Activated naive CD4-positive, alpha-beta T cell treated with anti-CD3 and anti-CD28 coated beads for 36 hours (primary cell): ENCODE data around the gene PRDX6. TPM values are rescaled to one million over a fixed set of nuclear protein-coding genes. Genes with fewer than 3 reads are reported as not detected.
"Not testable (repeated sequence)": the region's sequence is repeated elsewhere in the genome, so short reads cannot be mapped to it uniquely, and the experiment has no call there.

ENCODE experiments used
- CTCF ChIA-PET: fragments of 350-600 bp; sonication (Branson Sonifier 250); formaldehyde crosslinking; loops from one replicate; lab custom pipeline; 2021; ENCODE audit warnings: antibody characterized with exemption; lab: Charles Lee
- DNase-seq: peaks from one replicate; pipeline ENCODE4 v3.0.0-alpha.2; 2020
- H3K27ac Mint-ChIP-seq: one replicate; pipeline ENCODE4 v1.8.0; 2021; ENCODE audit warnings: mild to moderate bottlenecking, mixed read lengths
- H3K27me3 Mint-ChIP-seq: one replicate; pipeline ENCODE4 v1.8.0; 2021; ENCODE audit warnings: low read depth, mixed read lengths
- H3K36me3 Mint-ChIP-seq: one replicate; pipeline ENCODE4 v1.8.0; 2021; ENCODE audit warnings: low read depth, mixed read lengths
- H3K4me1 Mint-ChIP-seq: one replicate; pipeline ENCODE4 v1.8.0; 2021; ENCODE audit warnings: low read depth, mixed read lengths
- H3K4me3 Mint-ChIP-seq: one replicate; pipeline ENCODE4 v1.8.0; 2021; ENCODE audit warnings: mild to moderate bottlenecking, moderate library complexity, mixed read lengths
- H3K9me3 Mint-ChIP-seq: one replicate; pipeline ENCODE4 v1.8.0; 2021; ENCODE audit warnings: mixed read lengths
- intact Hi-C: fragments of 100-400 bp; cut with micrococcal nuclease; formaldehyde crosslinking; loops from one replicate; pipeline ENCODE4 v1.15.1; 2023
- total RNA-seq, 2 experiments: library from RNA; stranded (reverse); gene quantifications; one replicate each; pipeline ENCODE4 v1.2.3, GENCODE V29; 2021

Gene PRDX6
- total RNA-seq, 2 experiments from 2014 or later, result 147 to 150 TPM

DNA sequence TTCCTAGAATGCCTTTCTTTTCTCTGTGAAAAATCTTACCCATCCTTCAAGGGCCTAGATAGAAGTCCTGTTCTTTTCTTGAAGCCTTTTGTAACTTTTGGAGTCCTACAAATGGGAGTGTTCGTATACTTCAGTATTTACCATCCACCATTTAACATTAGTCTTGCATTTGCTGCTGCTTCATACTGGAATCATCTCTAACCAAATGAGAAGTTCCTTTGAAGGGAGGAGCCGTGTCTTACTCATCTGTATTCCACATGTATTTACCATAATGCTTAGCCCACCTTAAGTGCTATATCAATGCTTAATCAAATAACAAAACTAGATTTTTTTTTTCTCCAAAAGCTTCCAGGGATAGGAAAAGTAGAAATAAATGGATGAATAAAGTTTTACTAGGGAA lies 7.1 kb downstream of the PRDX6 start:
- H3K27ac Mint-ChIP-seq, result no peak overlapping the region
- no peak for DNase-seq
- CTCF ChIA-PET, result interaction anchor here (0.6 kb wide), 1 partner anchor 63 kb away, joined by 3 read pairs; no protein-coding TSS in a partner anchor
- no peaks in the 10 kb centered on the region for H3K27me3 Mint-ChIP-seq
- H3K9me3 Mint-ChIP-seq, result no peaks in the 10 kb centered on the region
- peaks cover 51% of the 10 kb centered on the region for H3K36me3 Mint-ChIP-seq
- intact Hi-C loops, result no loop called here
- peaks cover 25% of the 10 kb centered on the region for H3K4me1 Mint-ChIP-seq
- no peak overlapping the region for H3K4me3 Mint-ChIP-seq

DNA sequence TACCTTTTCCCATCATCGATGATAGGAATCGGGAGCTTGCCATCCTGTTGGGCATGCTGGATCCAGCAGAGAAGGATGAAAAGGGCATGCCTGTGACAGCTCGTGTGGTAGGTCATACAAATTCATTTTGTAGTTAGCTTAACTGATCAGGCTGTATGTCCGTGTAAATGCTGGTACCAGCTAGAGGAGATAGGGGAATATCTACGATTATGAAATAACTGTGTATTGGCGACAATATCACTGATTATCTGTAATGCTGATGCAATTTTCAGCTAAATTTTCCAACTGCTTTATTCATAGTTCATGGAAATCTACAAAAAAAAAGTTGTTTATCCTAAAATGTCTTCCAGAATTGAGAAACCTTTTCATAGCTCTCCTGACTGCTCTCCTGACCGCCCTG lies 8.3 kb downstream of the PRDX6 start:
- peaks cover 51% of the 10 kb centered on the region for H3K36me3 Mint-ChIP-seq

DNA sequence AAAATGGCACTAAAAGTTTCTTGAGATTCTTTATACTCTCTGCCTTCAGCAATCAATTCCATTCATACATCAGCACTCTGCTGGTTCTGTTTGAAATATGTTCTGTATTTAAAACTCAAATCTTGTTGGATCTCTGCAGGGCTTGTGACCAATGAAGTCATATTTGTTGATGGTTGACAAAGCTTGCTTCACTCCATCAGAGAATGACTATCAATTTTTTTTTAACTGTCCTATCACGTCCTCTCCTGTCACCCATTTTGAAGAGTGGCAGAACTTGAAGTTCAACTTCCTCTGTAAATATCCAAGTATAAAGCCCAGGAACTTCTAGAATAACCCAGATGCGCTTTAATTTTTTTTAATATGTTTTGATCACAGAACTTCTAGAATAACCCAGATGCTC lies 10.9 kb downstream of the PRDX6 start:
- intact Hi-C loops, result no loop called here
- H3K27ac Mint-ChIP-seq, result no peak overlapping the region
- no peaks in the 10 kb centered on the region for H3K9me3 Mint-ChIP-seq
- no peaks in the 10 kb centered on the region for H3K27me3 Mint-ChIP-seq
- no peaks in the 10 kb centered on the region for H3K4me1 Mint-ChIP-seq
- H3K36me3 Mint-ChIP-seq, result peaks cover 32% of the 10 kb centered on the region
- no peak for DNase-seq
- no peak overlapping the region for H3K4me3 Mint-ChIP-seq
- CTCF ChIA-PET, result no interaction called here

More for the DNA sequence above, 8.3 kb downstream of the PRDX6 start:
- H3K27me3 Mint-ChIP-seq, result no peaks in the 10 kb centered on the region
- no peak overlapping the region for H3K27ac Mint-ChIP-seq
- intact Hi-C loops, result no loop called here
- H3K4me1 Mint-ChIP-seq, result peaks cover 15% of the 10 kb centered on the region
- H3K9me3 Mint-ChIP-seq, result no peaks in the 10 kb centered on the region
- H3K4me3 Mint-ChIP-seq, result no peak overlapping the region
- no peak for DNase-seq
- CTCF ChIA-PET, result no interaction called here

- Mint-ChIP-seq H3K36me3 (peaks cover 31% of the 10 kb centered on the region), H3K4me3 (no peak overlapping the region), H3K9me3 (peaks cover 2% of the 10 kb centered on the region), H3K4me1 (no peaks in the 10 kb centered on the region), H3K27ac (no peak overlapping the region), H3K27me3 (no peaks in the 10 kb centered on the region)
- intact Hi-C loops, result no loop called here
- DNase-seq, result no peak
- CTCF ChIA-PET, result no interaction called here
These were observed 12.0 kb downstream of the PRDX6 start for GRCh38 chr1:173489149-173489600.

DNA sequence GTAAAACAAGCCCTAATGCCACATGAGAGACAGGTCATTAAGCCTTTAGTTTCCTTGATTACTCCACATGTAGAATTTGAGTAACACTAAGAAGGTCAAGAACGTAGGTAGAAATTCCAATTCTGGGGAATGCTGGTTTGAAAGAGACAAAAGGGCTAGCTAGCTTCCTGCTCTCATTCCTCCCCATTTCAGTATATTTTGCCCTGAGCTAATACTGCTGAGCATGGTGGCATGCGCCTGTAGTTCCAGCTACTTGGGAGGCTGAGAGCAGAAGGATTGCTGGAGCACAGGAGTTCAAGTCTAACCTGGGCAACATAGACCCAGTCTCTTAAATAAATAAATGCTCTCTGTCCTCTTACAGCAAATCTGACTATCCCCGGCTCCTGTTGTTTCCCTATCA lies 12.8 kb downstream of the PRDX6 start:
- CTCF ChIA-PET, result no interaction called here
- peaks cover 2% of the 10 kb centered on the region for H3K9me3 Mint-ChIP-seq
- intact Hi-C loops, result no loop called here
- no peaks in the 10 kb centered on the region for H3K27me3 Mint-ChIP-seq
- DNase-seq, result no peak
- peaks cover 28% of the 10 kb centered on the region for H3K36me3 Mint-ChIP-seq
- H3K27ac Mint-ChIP-seq, result no peak overlapping the region
- H3K4me1 Mint-ChIP-seq, result no peaks in the 10 kb centered on the region
- no peak overlapping the region for H3K4me3 Mint-ChIP-seq

GRCh38 chr1:173491508-173491907 lies 14.4 kb downstream of the PRDX6 start:
- intact Hi-C loops, result no loop called here

DNA sequence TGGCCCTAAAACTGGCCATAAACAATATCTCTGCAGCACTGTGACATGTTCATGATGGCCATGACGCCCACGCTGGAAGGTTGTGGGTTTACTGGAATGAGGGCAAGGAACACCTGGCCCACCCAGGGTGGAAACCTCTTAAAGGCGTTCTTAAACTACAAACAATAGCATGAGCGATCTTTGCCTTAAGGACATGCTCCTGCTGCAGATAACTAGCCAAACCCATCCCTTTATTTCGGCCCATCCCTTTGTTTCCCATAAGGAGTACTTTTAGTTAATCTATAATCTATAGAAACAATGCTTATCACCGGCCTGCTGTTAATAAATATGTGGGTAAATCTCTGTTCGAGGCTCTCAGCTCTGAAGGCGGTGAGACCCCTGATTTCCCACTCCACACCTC lies 16.0 kb downstream of the PRDX6 start:
- H3K27me3 Mint-ChIP-seq, H3K4me1 Mint-ChIP-seq, intact Hi-C loops, H3K27ac Mint-ChIP-seq, DNase-seq, H3K4me3 Mint-ChIP-seq, H3K9me3 Mint-ChIP-seq: not testable (repeated sequence)
- H3K36me3 Mint-ChIP-seq, result peaks cover 13% of the 10 kb centered on the region
- CTCF ChIA-PET, result interaction anchor here (0.6 kb wide), 1 partner anchor 73 kb away, joined by 3 read pairs; no protein-coding TSS in a partner anchor

More at GRCh38 chr1:173491508-173491907, 14.4 kb downstream of the PRDX6 start:
- Mint-ChIP-seq H3K9me3 (peaks cover 3% of the 10 kb centered on the region), H3K27ac (no peak overlapping the region), H3K36me3 (peaks cover 22% of the 10 kb centered on the region), H3K4me3 (no peak overlapping the region), H3K27me3 (no peaks in the 10 kb centered on the region), H3K4me1 (no peaks in the 10 kb centered on the region)
- CTCF ChIA-PET, result no interaction called here
- DNase-seq, result no peak

DNA sequence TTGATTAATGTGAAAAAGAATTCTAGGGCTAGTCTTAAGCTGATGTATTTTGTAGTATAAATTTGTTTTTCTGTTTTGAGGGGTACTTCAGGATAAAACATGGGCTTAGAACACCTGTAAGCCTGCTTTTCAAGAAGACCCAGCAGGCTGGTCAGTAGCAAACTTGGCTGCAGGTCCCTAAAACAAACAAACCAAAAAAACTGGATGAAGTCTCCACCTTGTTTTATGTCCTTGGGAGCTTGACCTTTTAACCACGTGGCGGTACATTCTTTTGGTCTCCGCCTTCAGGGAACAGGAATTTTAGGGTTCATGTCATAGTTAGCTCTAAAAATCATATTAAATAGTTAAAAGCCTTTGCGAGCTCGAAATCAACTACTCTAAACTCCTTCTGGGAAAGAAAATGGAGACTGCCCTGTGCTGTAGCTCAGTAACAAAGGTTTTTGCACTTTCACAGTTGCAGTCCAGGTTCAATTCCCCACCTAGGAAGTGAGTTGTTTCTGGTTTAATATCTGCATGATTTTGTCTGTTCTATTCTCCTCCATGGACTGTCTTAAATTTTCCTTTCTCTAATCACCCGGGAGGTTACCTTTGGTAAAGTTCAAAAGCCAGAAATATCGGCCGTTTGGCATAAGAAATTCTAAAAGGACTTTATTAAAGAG lies 18.6 kb downstream of the PRDX6 start:
- Mint-ChIP-seq H3K36me3 (peaks cover 2% of the 10 kb centered on the region), H3K27me3 (no peaks in the 10 kb centered on the region), H3K9me3 (peaks cover 6% of the 10 kb centered on the region), H3K4me1 (no peaks in the 10 kb centered on the region), H3K4me3 (no peak overlapping the region), H3K27ac (no peak overlapping the region)
- intact Hi-C loops, result no loop called here
- CTCF ChIA-PET, result interaction anchor here (1.4 kb wide), 1 partner anchor 66 kb away, joined by 4 read pairs; no protein-coding TSS in a partner anchor
- no peak for DNase-seq

DNA sequence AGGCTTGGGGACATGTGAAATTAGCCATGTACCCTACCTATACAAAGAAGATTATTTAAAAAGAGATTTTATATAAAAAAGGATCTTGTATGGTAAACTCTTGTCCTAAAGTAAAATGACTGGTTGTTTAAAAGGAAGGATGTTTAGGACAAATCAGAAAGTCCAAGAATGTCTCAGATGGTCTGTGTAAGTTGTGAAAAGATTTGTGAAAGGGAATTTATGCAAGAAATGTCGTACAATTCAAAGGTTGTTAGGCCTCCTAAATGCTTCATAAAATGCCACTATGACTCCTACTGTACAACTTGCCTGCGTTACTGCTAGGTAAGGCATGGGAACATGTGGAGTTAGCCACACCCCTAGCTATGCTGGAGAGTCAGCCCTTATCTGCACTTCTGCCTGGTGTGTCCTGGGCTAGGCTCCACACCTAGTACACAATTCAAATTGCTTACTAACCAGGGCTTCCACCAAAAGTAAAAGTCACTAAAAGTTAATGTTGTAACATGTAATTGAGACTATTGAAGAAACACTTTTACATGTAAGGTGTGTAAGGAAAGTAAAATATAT lies 19.7 kb downstream of the PRDX6 start:
- peaks cover 2% of the 10 kb centered on the region for H3K36me3 Mint-ChIP-seq
- H3K4me1 Mint-ChIP-seq, result no peaks in the 10 kb centered on the region
- peaks cover 6% of the 10 kb centered on the region for H3K9me3 Mint-ChIP-seq
- DNase-seq, result no peak
- CTCF ChIA-PET, result no interaction called here
- no peak overlapping the region for H3K27ac Mint-ChIP-seq
- no peaks in the 10 kb centered on the region for H3K27me3 Mint-ChIP-seq
- intact Hi-C loops, result no loop called here
- H3K4me3 Mint-ChIP-seq, result no peak overlapping the region

DNA sequence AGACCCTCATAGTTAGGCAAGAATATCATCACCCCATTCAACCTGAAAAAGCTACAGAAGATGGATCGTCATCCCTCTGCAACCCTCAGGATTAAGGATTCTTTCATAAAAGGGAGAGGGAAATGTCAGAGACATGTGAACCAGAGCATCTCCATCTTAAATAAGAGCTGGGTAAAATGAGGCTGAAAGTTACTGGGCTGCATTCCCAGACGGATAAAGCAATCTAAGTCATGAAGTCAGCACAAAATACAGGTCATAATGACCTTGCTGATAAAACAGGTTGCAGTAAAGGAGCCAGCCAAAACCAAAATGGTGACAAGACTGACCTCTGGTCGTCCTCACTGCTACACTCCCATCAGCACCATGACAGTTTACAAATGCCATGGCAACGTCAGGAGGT lies 22.6 kb downstream of the PRDX6 start:
- intact Hi-C loops, result no loop called here
- H3K27me3 Mint-ChIP-seq, result no peaks in the 10 kb centered on the region
- H3K4me1 Mint-ChIP-seq, result no peaks in the 10 kb centered on the region
- peaks cover 5% of the 10 kb centered on the region for H3K9me3 Mint-ChIP-seq
- no peak for DNase-seq
- CTCF ChIA-PET, result no interaction called here
- H3K4me3 Mint-ChIP-seq, result no peak overlapping the region
- no peak overlapping the region for H3K27ac Mint-ChIP-seq
- H3K36me3 Mint-ChIP-seq, result no peaks in the 10 kb centered on the region

DNA sequence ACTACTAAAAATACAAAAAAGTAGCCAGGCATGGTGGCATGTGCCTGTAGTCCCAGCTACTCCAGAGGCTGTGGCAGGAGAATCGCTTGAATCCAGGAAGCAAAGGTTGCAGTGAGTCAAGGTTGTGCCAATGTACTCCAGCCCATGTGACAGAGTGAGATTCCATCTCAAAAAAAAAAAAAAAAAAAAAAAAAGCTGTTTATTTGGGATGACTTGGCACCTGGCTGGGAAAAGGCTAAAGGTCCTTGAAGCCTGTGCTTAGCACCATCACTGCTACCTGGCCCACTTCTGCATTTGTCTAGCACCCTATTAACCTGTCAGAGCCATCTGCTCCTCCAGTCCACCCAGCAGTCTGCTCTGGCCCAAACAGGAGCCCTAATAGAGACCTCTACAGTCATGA lies 25.0 kb downstream of the PRDX6 start:
- no peaks in the 10 kb centered on the region for H3K36me3 Mint-ChIP-seq
- CTCF ChIA-PET, result no interaction called here
- DNase-seq, result no peak

GRCh38 chr1:173503391-173503790 lies 26.3 kb downstream of the PRDX6 start:
- H3K4me3 Mint-ChIP-seq, result no peak overlapping the region
- H3K36me3 Mint-ChIP-seq, result no peaks in the 10 kb centered on the region
- DNase-seq, result no peak
- CTCF ChIA-PET, result interaction anchor here (1.7 kb wide), 1 partner anchor 16 kb away, joined by 4 read pairs; no protein-coding TSS in a partner anchor
- intact Hi-C loops, result no loop called here
- H3K9me3 Mint-ChIP-seq, result no peaks in the 10 kb centered on the region
- H3K27ac Mint-ChIP-seq, result no peak overlapping the region
- no peaks in the 10 kb centered on the region for H3K4me1 Mint-ChIP-seq
- H3K27me3 Mint-ChIP-seq, result no peaks in the 10 kb centered on the region

More for the DNA sequence above, 25.0 kb downstream of the PRDX6 start:
- H3K4me1 Mint-ChIP-seq, result no peaks in the 10 kb centered on the region
- H3K27me3 Mint-ChIP-seq, result no peaks in the 10 kb centered on the region
- intact Hi-C loops, result no loop called here
- no peak overlapping the region for H3K27ac Mint-ChIP-seq
- no peaks in the 10 kb centered on the region for H3K9me3 Mint-ChIP-seq
- H3K4me3 Mint-ChIP-seq, result no peak overlapping the region

GRCh38 chr1:173504268-173504667 lies 27.1 kb downstream of the PRDX6 start:
- Mint-ChIP-seq H3K27ac (no peak overlapping the region), H3K27me3 (no peaks in the 10 kb centered on the region), H3K36me3 (no peaks in the 10 kb centered on the region), H3K4me3 (no peak overlapping the region), H3K4me1 (no peaks in the 10 kb centered on the region), H3K9me3 (no peaks in the 10 kb centered on the region)
- CTCF ChIA-PET, result interaction anchor here (1.7 kb wide), 1 partner anchor 15 kb away, joined by 4 read pairs; no protein-coding TSS in a partner anchor
- intact Hi-C loops, result no loop called here
- no peak for DNase-seq
